GM18870 (cell line): Measurements from ENCODE around the gene SLC25A1.

ENCODE experiments used
- ATAC-seq: cut with Tn5 transposase; IDR thresholded peaks from one replicate; pipeline ENCODE4 v1.9.1; 2021; ENCODE audit warnings: moderate library complexity; ENCODE audit not compliant: unreplicated experiment

SLC25A1 gene

GRCh38 chr22:19139974-19140373, 38.6 kb downstream of the SLC25A1 start:
- ATAC-seq = no peak

- ATAC-seq = no peak
These were observed 39.6 kb downstream of the SLC25A1 start for GRCh38 chr22:19139001-19139356.

- no peak for ATAC-seq
These were observed 40.1 kb downstream of the SLC25A1 start for GRCh38 chr22:19138217-19139000.

- no peak for ATAC-seq
These were observed 40.9 kb downstream of the SLC25A1 start for GRCh38 chr22:19137384-19138216.

- ATAC-seq = no peak
These were observed 41.6 kb downstream of the SLC25A1 start for GRCh38 chr22:19136915-19137314.

GRCh38 chr22:19134874-19135273, 43.7 kb downstream of the SLC25A1 start:
- ATAC-seq = no peak

- no peak for ATAC-seq
These were observed 44.2 kb downstream of the SLC25A1 start for GRCh38 chr22:19134176-19134831.

GRCh38 chr22:19133561-19133960, 45.0 kb downstream of the SLC25A1 start:
- no peak for ATAC-seq

- ATAC-seq = no peak
These were observed 45.7 kb downstream of the SLC25A1 start for GRCh38 chr22:19132693-19133400.

- ATAC-seq = no peak
These were observed 46.4 kb downstream of the SLC25A1 start for GRCh38 chr22:19132153-19132552.

- no peak for ATAC-seq
These were observed 46.9 kb downstream of the SLC25A1 start for GRCh38 chr22:19131685-19132015.

GRCh38 chr22:19130959-19131684, 47.4 kb downstream of the SLC25A1 start, which contains the start of gene TSSK2:
Gene TSSK2, plus strand, starts transcription at chr22:19131308. Its CDS starts 92 bp downstream, at chr22:19131400.
- ATAC-seq = no peak

- ATAC-seq = no peak
These were observed 48.7 kb downstream of the SLC25A1 start for GRCh38 chr22:19129871-19130270.

GRCh38 chr22:19128946-19129727, 49.4 kb downstream of the SLC25A1 start:
- ATAC-seq = no peak

- no peak for ATAC-seq
These were observed 50.5 kb downstream of the SLC25A1 start for GRCh38 chr22:19128009-19128401.

GRCh38 chr22:19127329-19128008, 51.1 kb downstream of the SLC25A1 start:
- ATAC-seq = no peak

GRCh38 chr22:19126309-19127273, 51.9 kb downstream of the SLC25A1 start:
- ATAC-seq = no peak
